ENCODE data around the gene POMGNT1. TPM values are rescaled to one million over a fixed set of nuclear protein-coding genes. Genes with fewer than 3 reads are reported as not detected.

POMGNT1 gene
- total and polyA plus RNA-seq, 2 of the 8 experiments (the other 6 are each of a cell fraction or from before 2014, with no cell fraction given), result 28.0 to 40.3 TPM

DNA sequence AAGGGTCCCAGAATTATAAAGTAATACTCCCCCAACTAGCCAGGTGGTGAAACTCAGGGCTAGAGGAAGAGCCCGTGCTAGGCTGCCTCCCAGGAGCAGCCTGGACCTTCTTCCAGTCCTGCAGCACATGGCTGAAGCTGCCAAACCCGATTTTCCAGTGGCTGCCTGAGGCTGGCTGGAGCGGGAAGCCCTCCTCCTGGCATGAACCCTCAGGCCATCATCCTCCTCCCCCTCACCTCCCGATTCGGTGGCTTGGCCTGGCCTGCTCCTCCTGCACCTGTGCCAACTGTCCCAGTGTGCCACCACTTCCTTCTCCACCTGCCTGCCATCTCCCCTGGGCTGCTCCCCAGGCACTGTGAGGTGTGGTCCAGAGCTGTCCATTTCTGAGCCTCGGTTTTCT is 26.4 kb downstream of the POMGNT1 start:
- peak overlapping the region; percentile 46; the same call in 1 of the 2 replicates for H2AFZ ChIP-seq (ENCODE audit: low read length)

More for the DNA sequence above, 26.4 kb downstream of the POMGNT1 start:
- Histone ChIP-seq H3K18ac (ENCODE audit: extremely low read depth, low read length) (peak overlapping the region; percentile 21; the same call in 1 of the 2 replicates), H3K23ac (ENCODE audit: insufficient read length) (no peak overlapping the region), H3K14ac (ENCODE audit: insufficient read length) (no peak overlapping the region), H2BK20ac (ENCODE audit: low read length) (no peak overlapping the region), H3K4me2 (ENCODE audit: insufficient read depth in 1 of 2, low read depth in 2 of 2, low read length in 2 of 2) (no peak overlapping the region), H2AK5ac (ENCODE audit: low read depth, low read length) (no peak overlapping the region), H4K5ac (ENCODE audit: insufficient read length, low read depth, low read length) (no peak overlapping the region), H4K20me1 (replicated peaks in 1 of 2; ENCODE audit: control insufficient read depth in 1 of 2, insufficient read depth in 2 of 2, low read length in 2 of 2) (peaks cover 0 to 1% of the 10 kb centered on the region in 2 experiments), H2BK120ac (replicated peaks; ENCODE audit: low read depth, low read length) (no peak overlapping the region), H2BK15ac (ENCODE audit: low read length) (peak overlapping the region; percentile 84; the same call in 1 of the 2 replicates), H3K36me3 (ENCODE audit: control insufficient read depth in 2 of 4, insufficient read depth in 4 of 4, low read length in 3 of 4) (no peaks in the 10 kb centered on the region), H3K4ac (replicated peaks; ENCODE audit: insufficient read length, low read depth, low read length) (no peak overlapping the region), H3K23me2 (ENCODE audit: low read depth, low read length) (no peaks in the 10 kb centered on the region), H4K91ac (replicated peaks; ENCODE audit: insufficient read length, low read length) (no peak overlapping the region), H2BK12ac (ENCODE audit: low read depth, low read length) (peak overlapping the region; percentile 75; the same call in 1 of the 2 replicates), H3K9ac (replicated peaks in 1 of 4; ENCODE audit: extremely low read depth in 1 of 4, low read depth in 3 of 4, low read length in 3 of 4) (no peak overlapping the region), H2BK5ac (ENCODE audit: low read depth, low read length) (no peak overlapping the region; the same call in 1 of the 2 replicates), H3K27me3 (replicated peaks in 1 of 4; ENCODE audit: control insufficient read depth in 3 of 4, extremely low read depth in 1 of 4, insufficient read depth in 3 of 4, low read length in 3 of 4) (peaks cover 0 to 10% (median 6%) of the 10 kb centered on the region in 4 experiments; a peak in 5 of 7 replicates), H4K8ac (ENCODE audit: extremely low read depth, insufficient read depth, low read length) (no peak overlapping the region), H3K27ac (ENCODE audit: low read depth, low read length) (no peak overlapping the region), H3K9me3 (ENCODE audit: insufficient read depth in 2 of 2, low read depth in 1 of 2, low read length in 1 of 2) (no peaks in the 10 kb centered on the region), H3K56ac (replicated peaks; ENCODE audit: insufficient read length, low read depth, low read length) (no peak overlapping the region), H3K79me1 (ENCODE audit: low read depth, low read length) (0 out of 2 replicates have a peak, but pooled peaks cover 3% of the 10 kb centered on the region), H3K4me1 (replicated peaks in 1 of 4; ENCODE audit: control insufficient read depth in 3 of 4, insufficient read depth in 4 of 4, low read length in 3 of 4) (peaks cover 4 to 27% (median 17%) of the 10 kb centered on the region in 4 experiments), H3K4me3 (ENCODE audit: extremely low read depth in 1 of 4, insufficient read depth in 2 of 4, low read depth in 3 of 4, low read length in 4 of 4) (no peak overlapping the region), H3K79me2 (ENCODE audit: control insufficient read depth in 1 of 2, insufficient read depth in 2 of 2, low read length in 2 of 2) (no peaks in the 10 kb centered on the region)
- DNase-seq (ENCODE audit: low read depth in 1 of 2, low spot score in 2 of 2) (peak in 1 of 2 experiments; percentile 54), FAIRE-seq (no peak)
- no peak for TF ChIP-seq MAFK (IDR thresholded peaks at IDR 0.05; ENCODE audit: low read depth, low read length)
- 0 out of 2 replicates have a peak, but pooled peaks have one; percentile 23 for TF ChIP-seq SP1 (IDR thresholded peaks at IDR 0.05; ENCODE audit: low read depth, low read length)
- TF ChIP-seq, protein P1, sequence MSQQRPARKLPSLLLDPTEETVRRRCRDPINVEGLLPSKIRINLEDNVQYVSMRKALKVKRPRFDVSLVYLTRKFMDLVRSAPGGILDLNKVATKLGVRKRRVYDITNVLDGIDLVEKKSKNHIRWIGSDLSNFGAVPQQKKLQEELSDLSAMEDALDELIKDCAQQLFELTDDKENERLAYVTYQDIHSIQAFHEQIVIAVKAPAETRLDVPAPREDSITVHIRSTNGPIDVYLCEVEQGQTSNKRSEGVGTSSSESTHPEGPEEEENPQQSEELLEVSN (IDR thresholded peaks at IDR 0.05), result peak; percentile 77
- no peak for TF ChIP-seq CREB1 (IDR thresholded peaks at IDR 0.05)
- TF ChIP-seq, protein P2, sequence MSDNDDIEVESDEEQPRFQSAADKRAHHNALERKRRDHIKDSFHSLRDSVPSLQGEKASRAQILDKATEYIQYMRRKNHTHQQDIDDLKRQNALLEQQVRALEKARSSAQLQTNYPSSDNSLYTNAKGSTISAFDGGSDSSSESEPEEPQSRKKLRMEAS (IDR thresholded peaks at IDR 0.05), result peak; percentile 88
- no peak for TF ChIP-seq RNF2 (IDR thresholded peaks at IDR 0.05; ENCODE audit: borderline replicate concordance, low read depth, low read length, missing control alignments, poor library complexity, severe bottlenecking)
- CTCF ChIA-PET (ENCODE audit: partially characterized antibody), result interaction anchor here (0.9 to 8.7 kb wide), 6 partner anchors 9 to 135 kb away, joined by 3 to 67 read pairs (median 8); no protein-coding TSS in a partner anchor
- WGBS, 2 experiments (ENCODE audit: extremely low coverage in 1 of 2, insufficient coverage in 1 of 2, insufficient read length in 1 of 2, insufficient replicate concordance in 2 of 2, low coverage in 1 of 2, low lambda C conversion rate in 2 of 2, missing lambda C conversion rate in 1 of 2), result 75% methylated on average over 6 of the region's 6 CpGs; no CpG with 5 or more reads in 1 of the 2 experiments
- POLR2A ChIA-PET (ENCODE audit: partially characterized antibody), result interaction anchor here (0.9 to 1.7 kb wide), 4 partner anchors 10 to 138 kb away, joined by 3 to 7 read pairs (median 3); partner anchors contain the start of gene PIK3R3
